T-helper 17 cell (primary cell): ENCODE measurements around the gene UBR4. TPM values are rescaled to one million over a fixed set of nuclear protein-coding genes. Genes with fewer than 3 reads are reported as not detected.

ENCODE experiments used
- ATAC-seq: fragments of 150-1000 bp; cut with Tn5 transposase; 2 replicates; pipeline ENCODE4 v1.10.0; 2021; ENCODE audit warnings: mild to moderate bottlenecking, moderate library complexity
- DNase-seq, 3 donors: peaks; one replicate each; pipeline versions ENCODE4 v3.0.0 to v3.0.0-alpha.2; 2020 to 2021
- H3K9me3 ChIP-seq: one replicate; pipeline ENCODE4 v1.7.0; 2013; ENCODE audit warnings: low read length, mild to moderate bottlenecking; ENCODE audit not compliant: control insufficient read depth, poor library complexity, severe bottlenecking
- H3K27ac Mint-ChIP-seq: one replicate; pipeline ENCODE4 v1.8.0; 2022; ENCODE audit warnings: mild to moderate bottlenecking, moderate library complexity, mixed read lengths
- H3K27me3 Mint-ChIP-seq: one replicate; pipeline ENCODE4 v1.8.0; 2022; ENCODE audit warnings: mixed read lengths
- H3K36me3 Mint-ChIP-seq: one replicate; pipeline ENCODE4 v1.8.0; 2022; ENCODE audit warnings: low read depth, mixed read lengths
- H3K4me1 Mint-ChIP-seq: one replicate; pipeline ENCODE4 v1.8.0; 2022; ENCODE audit warnings: mild to moderate bottlenecking, mixed read lengths
- H3K4me3 Mint-ChIP-seq: one replicate; pipeline ENCODE4 v1.8.0; 2022; ENCODE audit warnings: mild to moderate bottlenecking, moderate library complexity, mixed read lengths
- total RNA-seq, 4 donors: library from RNA in 2 of 4; stranded (reverse) in 2 of 4; gene quantifications; one replicate each; pipeline ENCODE4 v1.2.3 and lab custom pipeline; 2022 to 2026

Gene UBR4
- total RNA-seq, 2 donors from 2014 or later: 140 to 158 TPM

- H3K36me3 Mint-ChIP-seq: peaks cover 20% of the 10 kb centered on the region
These were observed 72.9 kb downstream of the UBR4 start for GRCh38 chr1:19137158-19137557.

GRCh38 chr1:19133360-19133759, 76.7 kb downstream of the UBR4 start:
- no peaks in the 10 kb centered on the region for H3K27me3 Mint-ChIP-seq
- no peak overlapping the region for H3K27ac Mint-ChIP-seq
- ATAC-seq (no peak), DNase-seq (no peak)
- no peaks in the 10 kb centered on the region for H3K9me3 ChIP-seq
- H3K36me3 Mint-ChIP-seq: peaks cover 23% of the 10 kb centered on the region
- H3K4me3 Mint-ChIP-seq: no peak overlapping the region
- peaks cover 7% of the 10 kb centered on the region for H3K4me1 Mint-ChIP-seq

More at GRCh38 chr1:19137158-19137557, 72.9 kb downstream of the UBR4 start:
- no peaks in the 10 kb centered on the region for H3K9me3 ChIP-seq
- peaks cover 4% of the 10 kb centered on the region for H3K4me1 Mint-ChIP-seq
- no peak overlapping the region for H3K4me3 Mint-ChIP-seq
- no peaks in the 10 kb centered on the region for H3K27me3 Mint-ChIP-seq
- ATAC-seq: no peak
- DNase-seq: no peak
- no peak overlapping the region for H3K27ac Mint-ChIP-seq

GRCh38 chr1:19130468-19130867, 79.6 kb downstream of the UBR4 start:
- H3K27ac Mint-ChIP-seq: peak overlapping the region; percentile 4
- H3K4me1 Mint-ChIP-seq: peaks cover 9% of the 10 kb centered on the region
- no peak for ATAC-seq
- H3K36me3 Mint-ChIP-seq: peaks cover 19% of the 10 kb centered on the region
- DNase-seq: no peak
- H3K27me3 Mint-ChIP-seq: no peaks in the 10 kb centered on the region
- no peaks in the 10 kb centered on the region for H3K9me3 ChIP-seq
- no peak overlapping the region for H3K4me3 Mint-ChIP-seq

- H3K4me1 Mint-ChIP-seq: peaks cover 20% of the 10 kb centered on the region
- H3K27ac Mint-ChIP-seq: no peak overlapping the region
- no peak overlapping the region for H3K4me3 Mint-ChIP-seq
- no peaks in the 10 kb centered on the region for H3K27me3 Mint-ChIP-seq
- peaks cover 13% of the 10 kb centered on the region for H3K36me3 Mint-ChIP-seq
- no peaks in the 10 kb centered on the region for H3K9me3 ChIP-seq
- ATAC-seq: no peak
- DNase-seq: no peak
These were observed 81.0 kb downstream of the UBR4 start for GRCh38 chr1:19128968-19129514.

GRCh38 chr1:19124273-19124672, 85.8 kb downstream of the UBR4 start:
- no peak for DNase-seq
- Mint-ChIP-seq H3K36me3 (peaks cover 10% of the 10 kb centered on the region), H3K4me1 (peaks cover 28% of the 10 kb centered on the region), H3K4me3 (peak overlapping the region; percentile 79), H3K27me3 (no peaks in the 10 kb centered on the region), H3K27ac (peak overlapping the region; percentile 89)
- H3K9me3 ChIP-seq: no peaks in the 10 kb centered on the region
- peak; percentile 64 for ATAC-seq

GRCh38 chr1:19123837-19124236, 86.2 kb downstream of the UBR4 start:
- H3K9me3 ChIP-seq: no peaks in the 10 kb centered on the region
- Mint-ChIP-seq H3K27me3 (no peaks in the 10 kb centered on the region), H3K27ac (peak overlapping the region; percentile 89), H3K4me3 (peak overlapping the region; percentile 79), H3K36me3 (peaks cover 13% of the 10 kb centered on the region), H3K4me1 (peaks cover 28% of the 10 kb centered on the region)
- ATAC-seq: peak; percentile 87
- no peak for DNase-seq

- peaks cover 28% of the 10 kb centered on the region for H3K4me1 Mint-ChIP-seq
- no peaks in the 10 kb centered on the region for H3K27me3 Mint-ChIP-seq
- H3K36me3 Mint-ChIP-seq: peaks cover 16% of the 10 kb centered on the region
- no peaks in the 10 kb centered on the region for H3K9me3 ChIP-seq
- no peak for ATAC-seq
- no peak for DNase-seq
- no peak overlapping the region for H3K27ac Mint-ChIP-seq
- no peak overlapping the region for H3K4me3 Mint-ChIP-seq
These were observed 87.4 kb downstream of the UBR4 start for GRCh38 chr1:19122668-19123067.

GRCh38 chr1:19121192-19121591, 88.9 kb downstream of the UBR4 start:
- no peaks in the 10 kb centered on the region for H3K27me3 Mint-ChIP-seq
- H3K27ac Mint-ChIP-seq: peak overlapping the region; percentile 76
- peaks cover 22% of the 10 kb centered on the region for H3K4me1 Mint-ChIP-seq
- H3K36me3 Mint-ChIP-seq: peaks cover 10% of the 10 kb centered on the region
- DNase-seq: no peak
- H3K4me3 Mint-ChIP-seq: no peak overlapping the region
- no peak for ATAC-seq
- H3K9me3 ChIP-seq: no peaks in the 10 kb centered on the region

- H3K9me3 ChIP-seq: no peaks in the 10 kb centered on the region
- peaks cover 19% of the 10 kb centered on the region for H3K4me1 Mint-ChIP-seq
- H3K36me3 Mint-ChIP-seq: peaks cover 15% of the 10 kb centered on the region
- no peaks in the 10 kb centered on the region for H3K27me3 Mint-ChIP-seq
- DNase-seq (no peak), ATAC-seq (no peak)
- H3K4me3 Mint-ChIP-seq: no peak overlapping the region
- H3K27ac Mint-ChIP-seq: no peak overlapping the region
These were observed 90.0 kb downstream of the UBR4 start for GRCh38 chr1:19120070-19120469.

GRCh38 chr1:19115082-19115808, 94.8 kb downstream of the UBR4 start:
- Mint-ChIP-seq H3K4me3 (no peak overlapping the region), H3K36me3 (peaks cover 21% of the 10 kb centered on the region), H3K27ac (peak overlapping the region; percentile 78), H3K27me3 (no peaks in the 10 kb centered on the region), H3K4me1 (no peaks in the 10 kb centered on the region)
- DNase-seq (no peak), ATAC-seq (no peak)
- H3K9me3 ChIP-seq: no peaks in the 10 kb centered on the region

GRCh38 chr1:19113697-19114092, 96.4 kb downstream of the UBR4 start:
- ATAC-seq (peak; percentile 45), DNase-seq (no peak)
- Mint-ChIP-seq H3K4me1 (no peaks in the 10 kb centered on the region), H3K27ac (no peak overlapping the region), H3K4me3 (no peak overlapping the region), H3K36me3 (peaks cover 15% of the 10 kb centered on the region), H3K27me3 (no peaks in the 10 kb centered on the region)
- no peaks in the 10 kb centered on the region for H3K9me3 ChIP-seq

- DNase-seq (no peak), ATAC-seq (no peak)
- peaks cover 13% of the 10 kb centered on the region for H3K36me3 Mint-ChIP-seq
- H3K9me3 ChIP-seq: no peaks in the 10 kb centered on the region
- no peak overlapping the region for H3K27ac Mint-ChIP-seq
- no peak overlapping the region for H3K4me3 Mint-ChIP-seq
- H3K4me1 Mint-ChIP-seq: peaks cover 1% of the 10 kb centered on the region
- no peaks in the 10 kb centered on the region for H3K27me3 Mint-ChIP-seq
These were observed 97.0 kb downstream of the UBR4 start for GRCh38 chr1:19112891-19113696.

GRCh38 chr1:19110257-19110927, 99.7 kb downstream of the UBR4 start:
- ATAC-seq: no peak
- Mint-ChIP-seq H3K27me3 (no peaks in the 10 kb centered on the region), H3K36me3 (peaks cover 16% of the 10 kb centered on the region), H3K4me1 (peaks cover 6% of the 10 kb centered on the region), H3K27ac (no peak overlapping the region), H3K4me3 (no peak overlapping the region)
- no peaks in the 10 kb centered on the region for H3K9me3 ChIP-seq
- no peak for DNase-seq
